GM18507 (cell line): Measurements from ENCODE around the gene HIPK3.

ENCODE experiments used
- DNase-seq: peaks from one replicate; pipeline ENCODE4 v3.0.0; 2011; ENCODE audit warnings: low read depth; ENCODE audit not compliant: insufficient read length; ENCODE audit errors: extremely low spot score
- FAIRE-seq: peaks from 2 replicates; lab custom pipeline; 2011; peaks lifted over from hg19 to GRCh38; lab: Jason Lieb, UNC

HIPK3 gene

DNA sequence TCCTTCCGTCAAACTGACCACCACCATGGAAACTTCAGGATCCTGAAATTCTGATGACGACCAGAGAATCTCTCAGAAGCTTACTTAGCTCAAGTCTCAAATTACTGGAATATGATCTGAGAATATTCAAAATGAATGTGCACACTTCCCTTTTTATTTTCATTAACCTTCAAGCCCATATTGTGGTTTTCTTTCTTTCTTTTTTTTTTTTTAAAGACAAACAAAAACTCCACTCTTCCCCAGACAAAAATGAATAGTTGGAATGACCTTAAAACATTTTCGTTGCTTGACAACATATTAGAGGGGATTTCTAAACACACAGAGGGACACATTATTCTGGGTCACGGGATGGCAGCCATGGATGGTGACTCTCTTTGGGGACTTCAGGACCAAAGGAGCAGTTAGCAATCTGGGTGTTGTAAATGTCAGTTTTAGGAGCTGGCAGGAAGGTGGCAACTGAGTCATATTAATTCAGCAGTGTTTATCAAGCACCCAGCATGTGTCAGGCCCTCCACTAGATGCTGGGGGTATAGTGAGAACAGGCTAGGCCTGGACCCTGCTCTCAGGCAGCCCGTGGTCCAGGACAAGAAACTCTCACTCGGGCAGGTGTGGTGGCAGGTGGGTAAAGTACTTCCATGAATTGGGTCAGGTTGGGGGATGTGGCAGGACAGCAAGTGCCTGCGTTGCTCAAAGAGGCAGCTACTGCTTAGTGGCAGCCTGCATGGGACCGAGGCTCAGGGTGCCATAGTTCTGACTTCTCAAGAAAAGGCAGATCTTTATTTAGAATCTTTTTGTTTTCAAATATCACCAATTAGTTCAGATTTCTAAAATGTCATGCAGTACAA lies 126.1 kb downstream of the HIPK3 start:
- FAIRE-seq, result no peak
- no peak for DNase-seq

DNA sequence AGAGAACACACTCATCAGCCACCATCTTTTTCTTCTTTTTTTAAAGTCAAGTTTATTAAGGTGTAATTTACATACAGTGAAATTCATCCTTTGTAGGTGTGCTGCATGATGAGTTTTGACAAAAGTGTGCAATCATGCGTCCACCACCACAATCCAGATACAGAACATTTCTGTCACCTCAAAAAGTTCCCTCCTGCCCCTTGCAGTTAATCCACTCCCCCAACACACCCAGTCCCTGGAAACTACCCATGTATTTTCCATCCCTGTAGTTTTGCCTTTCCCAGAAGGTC lies 126.7 kb downstream of the HIPK3 start:
- no peak for DNase-seq
- no peak for FAIRE-seq

DNA sequence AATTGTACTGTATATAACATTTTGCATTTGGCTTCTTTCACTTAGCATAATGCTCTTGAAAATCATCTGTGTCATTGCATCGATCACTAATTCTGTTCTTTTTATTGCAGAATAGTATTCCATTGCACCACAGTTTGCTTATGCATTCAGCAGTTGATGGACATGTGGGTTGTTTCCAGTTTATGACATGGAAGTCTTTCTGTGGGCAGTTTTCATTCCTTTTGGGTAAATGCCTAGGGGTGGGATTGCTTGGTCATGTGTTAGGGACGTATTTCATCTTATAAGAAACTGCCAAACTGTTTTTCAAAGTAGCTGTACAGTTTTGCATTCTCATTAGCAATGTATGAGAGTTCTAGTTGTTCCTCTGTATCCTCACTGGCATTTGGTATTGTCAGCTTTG lies 127.0 kb downstream of the HIPK3 start:
- no peak for DNase-seq
- FAIRE-seq, result no peak

DNA sequence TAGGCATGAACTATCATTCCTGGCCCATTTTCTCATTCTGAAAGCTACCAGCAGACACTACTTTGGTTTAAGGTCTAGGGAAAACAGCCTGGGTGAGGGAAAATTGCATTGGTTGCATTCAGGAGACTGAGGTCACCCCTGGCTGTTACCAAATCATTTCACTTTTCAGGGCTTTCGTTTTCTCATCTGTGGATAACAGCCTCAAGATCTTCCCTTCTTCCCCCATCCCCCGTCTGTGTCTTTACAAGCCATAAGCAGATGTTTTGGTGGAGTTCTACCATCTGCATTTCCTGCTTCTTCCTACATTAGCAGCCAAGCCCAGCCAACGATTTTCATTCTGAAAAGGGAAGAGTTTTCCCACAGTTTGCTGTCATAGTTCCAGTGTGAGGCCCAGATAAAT lies 130.4 kb downstream of the HIPK3 start:
- FAIRE-seq (no peak), DNase-seq (no peak)

DNA sequence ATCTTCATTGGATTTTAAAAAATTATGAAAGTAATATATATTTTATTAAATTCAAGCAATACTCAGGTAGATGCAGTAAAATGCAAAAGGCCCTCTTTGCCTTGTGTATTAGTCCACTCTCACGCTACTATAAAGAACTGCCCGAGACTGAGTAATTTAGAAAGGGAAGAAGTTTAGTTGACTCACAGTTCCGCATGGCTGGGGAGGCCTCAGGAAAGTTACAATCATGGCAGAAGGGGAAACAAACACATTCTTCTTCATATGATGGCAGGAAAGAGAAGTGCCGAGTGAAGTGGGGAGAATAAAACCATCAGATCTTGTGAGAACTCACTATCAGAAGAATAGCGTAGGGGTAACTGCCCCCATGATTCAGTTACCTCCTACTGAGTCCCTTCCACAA lies 130.8 kb downstream of the HIPK3 start:
- FAIRE-seq (peak; percentile 70), DNase-seq (no peak)

DNA sequence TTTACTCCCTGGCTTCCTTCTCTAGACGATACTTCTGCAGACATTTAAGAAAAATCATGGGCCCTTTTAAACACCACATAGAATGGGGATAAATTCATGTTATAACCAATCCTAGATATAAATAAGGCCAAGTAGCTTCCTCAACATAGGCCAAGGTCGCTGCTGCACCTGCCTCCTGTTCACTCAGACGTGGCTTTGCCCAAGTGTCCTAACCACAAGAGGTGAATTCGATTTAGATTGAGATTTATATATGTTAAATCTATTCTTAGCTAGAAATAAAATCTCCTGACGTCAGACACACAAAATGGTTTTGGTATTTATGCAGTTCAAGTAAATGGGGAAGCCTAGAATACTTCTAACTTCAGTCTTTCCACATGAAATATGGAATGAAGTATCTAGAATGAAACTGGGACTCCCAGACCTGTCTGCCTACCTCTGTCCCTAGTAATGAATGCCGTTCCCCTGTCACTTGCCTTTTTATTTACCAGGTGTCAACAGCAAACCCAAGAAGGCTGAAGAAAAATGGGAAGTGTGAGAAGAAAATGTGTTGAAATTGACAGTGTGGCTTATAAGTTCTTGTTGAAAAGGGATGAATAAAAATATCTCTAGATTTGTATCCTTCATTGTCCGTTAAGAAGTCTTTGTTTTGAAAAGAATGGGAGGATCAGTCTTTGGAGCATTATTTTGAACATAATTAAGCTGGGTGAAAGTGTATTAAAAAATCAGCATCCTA lies 131.8 kb downstream of the HIPK3 start:
- no peak for DNase-seq
- peak; percentile 29 for FAIRE-seq

DNA sequence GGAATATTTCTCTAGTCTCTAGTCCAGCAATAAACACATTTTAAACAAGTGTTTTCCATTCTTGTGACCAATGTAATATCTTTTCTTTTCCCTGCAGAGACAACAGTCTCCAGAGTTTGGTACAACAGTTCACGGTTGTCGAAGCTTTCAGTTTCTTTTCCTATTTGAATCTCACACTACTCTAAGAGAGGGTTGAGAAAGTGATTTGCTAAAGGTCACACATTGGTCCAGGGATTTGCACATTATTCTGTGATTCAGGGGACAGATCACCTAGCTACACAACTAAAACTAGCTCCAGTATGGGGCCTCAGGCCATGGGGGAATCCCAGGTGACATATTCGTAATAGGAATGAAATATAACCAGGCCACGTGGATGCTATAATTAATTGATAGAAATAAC lies 132.5 kb downstream of the HIPK3 start:
- DNase-seq (peak; percentile 22), FAIRE-seq (peak; percentile 88)

DNA sequence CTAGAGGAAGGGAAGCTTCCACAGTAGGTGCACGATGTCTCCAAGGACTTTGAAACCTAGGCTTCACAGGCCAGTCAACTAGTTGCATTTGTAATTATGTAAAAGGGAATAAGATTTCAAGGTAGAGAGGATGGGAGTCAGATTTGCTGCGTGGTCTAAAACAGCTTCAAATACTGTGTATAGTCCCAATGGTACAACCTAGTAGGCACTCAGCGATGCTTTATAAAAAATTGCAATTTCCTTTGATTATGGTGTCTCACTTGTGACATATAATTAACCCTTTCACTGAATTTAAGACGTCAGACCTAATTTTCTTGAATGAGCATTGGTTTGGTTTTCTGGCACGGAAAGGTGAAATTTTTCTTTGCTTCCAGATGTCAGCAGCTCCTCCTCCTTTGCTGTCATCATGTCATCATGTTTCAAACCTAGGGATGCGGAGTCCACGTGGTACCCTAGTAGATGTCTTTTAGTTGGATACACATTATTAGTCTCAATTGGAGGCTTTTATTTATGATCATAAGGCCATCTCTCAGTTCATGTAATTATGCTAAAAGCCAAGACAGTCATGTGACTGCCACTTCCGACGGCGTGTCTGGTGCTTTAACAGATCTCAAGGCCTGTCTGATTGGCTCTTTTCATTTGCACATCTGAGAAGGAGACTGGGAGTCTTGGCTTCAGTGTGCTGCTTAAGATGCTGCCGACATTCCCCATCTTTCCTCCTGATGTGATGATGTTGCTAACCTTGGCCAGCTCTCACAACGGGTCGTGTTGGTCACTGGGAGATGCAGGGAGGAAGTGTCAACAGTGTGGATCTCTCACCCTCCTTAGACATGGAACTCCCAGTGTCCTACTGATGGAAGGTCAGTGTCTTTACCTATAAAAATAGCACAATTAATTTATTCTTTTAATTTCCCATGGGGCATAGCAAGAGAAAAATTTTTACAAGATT lies 134.0 kb downstream of the HIPK3 start:
- DNase-seq (no peak), FAIRE-seq (no peak)

DNA sequence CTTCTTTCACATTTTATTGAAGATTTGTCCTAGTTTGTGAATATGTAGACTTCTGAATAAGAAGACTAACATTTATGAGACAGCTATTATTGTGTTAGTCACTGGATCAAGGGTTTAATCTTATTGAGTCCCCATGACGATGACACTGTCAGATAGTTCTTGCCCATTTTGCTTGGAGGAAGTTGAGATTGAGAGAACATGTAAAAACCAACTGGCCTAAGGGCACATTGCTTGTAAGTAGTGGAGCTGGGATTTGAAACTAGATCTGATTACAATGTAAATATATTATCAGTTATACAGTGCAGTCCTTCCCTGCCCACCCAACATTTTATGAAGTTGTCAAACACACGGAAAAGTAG lies 134.7 kb downstream of the HIPK3 start:
- FAIRE-seq (no peak), DNase-seq (no peak)

DNA sequence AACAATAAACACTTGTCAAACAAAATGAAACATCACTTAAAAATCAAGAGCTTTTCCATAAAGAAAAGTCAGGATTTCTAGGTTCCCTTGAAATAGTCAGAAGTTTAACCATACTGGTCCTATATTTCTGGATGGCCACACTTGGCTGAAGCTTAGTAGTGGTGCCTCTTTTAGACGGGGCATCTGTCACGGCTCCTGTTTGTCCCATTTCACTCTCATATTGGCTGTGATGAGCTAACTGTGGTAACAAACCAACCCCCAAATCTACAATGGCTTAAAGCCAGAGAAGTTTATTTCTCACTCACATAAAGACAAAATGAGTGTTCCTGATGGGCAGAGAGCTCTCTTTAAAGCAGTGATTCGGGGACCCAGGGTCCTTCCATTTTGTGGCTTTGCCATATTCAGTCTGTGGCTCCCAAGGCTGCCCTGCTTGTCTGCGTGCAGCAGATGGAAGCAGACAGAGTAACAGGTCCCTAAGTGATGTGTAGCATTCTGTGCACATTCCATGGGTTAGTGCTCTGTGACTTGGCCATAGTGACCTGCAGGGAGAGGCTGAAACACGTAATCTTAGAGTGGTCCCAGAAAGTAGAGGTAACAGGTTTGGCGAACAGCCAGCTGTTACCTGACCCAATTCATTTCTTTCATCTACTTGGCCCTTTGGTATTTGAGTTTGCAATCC lies 137.4 kb downstream of the HIPK3 start:
- FAIRE-seq (no peak), DNase-seq (no peak)

DNA sequence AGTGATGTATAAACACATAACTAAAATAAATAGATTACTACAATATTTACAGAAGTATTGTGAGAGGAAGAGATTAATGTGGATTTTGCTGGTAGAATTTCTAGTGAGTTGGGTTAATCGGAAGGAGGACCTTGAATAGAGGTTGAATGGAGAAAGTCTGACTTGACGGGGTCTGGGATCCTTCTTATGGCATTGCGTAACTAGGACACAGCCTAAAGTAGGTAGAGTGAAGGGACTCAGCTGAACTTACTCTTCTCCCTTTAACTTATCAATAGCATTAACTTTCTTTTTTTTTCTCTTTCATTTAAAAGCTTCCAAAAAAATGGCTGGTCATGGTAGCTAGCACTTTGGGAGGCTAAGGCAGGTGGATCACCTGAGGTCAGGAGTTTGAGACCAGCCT lies 139.2 kb downstream of the HIPK3 start:
- no peak for DNase-seq
- FAIRE-seq, result no peak

DNA sequence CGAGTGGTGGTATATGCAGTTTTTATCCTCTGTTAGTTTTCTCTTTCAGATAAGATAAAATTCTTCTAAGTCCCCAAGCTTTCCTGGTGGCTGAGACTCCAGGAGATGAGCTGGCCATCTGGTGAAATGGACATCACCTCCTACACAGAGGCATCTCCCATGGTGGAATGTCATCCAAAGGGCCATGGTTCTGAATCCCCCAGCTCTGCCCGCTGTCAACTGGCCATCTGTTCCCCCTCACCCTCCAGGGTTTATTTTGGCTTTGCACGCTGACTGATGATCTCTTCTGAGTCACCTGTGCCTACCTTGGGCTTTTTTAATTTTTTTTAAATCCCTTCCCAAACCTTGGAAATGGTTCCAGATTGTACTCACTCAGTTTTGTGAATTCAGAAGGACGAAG lies 142.2 kb downstream of the HIPK3 start:
- DNase-seq (no peak), FAIRE-seq (no peak)

DNA sequence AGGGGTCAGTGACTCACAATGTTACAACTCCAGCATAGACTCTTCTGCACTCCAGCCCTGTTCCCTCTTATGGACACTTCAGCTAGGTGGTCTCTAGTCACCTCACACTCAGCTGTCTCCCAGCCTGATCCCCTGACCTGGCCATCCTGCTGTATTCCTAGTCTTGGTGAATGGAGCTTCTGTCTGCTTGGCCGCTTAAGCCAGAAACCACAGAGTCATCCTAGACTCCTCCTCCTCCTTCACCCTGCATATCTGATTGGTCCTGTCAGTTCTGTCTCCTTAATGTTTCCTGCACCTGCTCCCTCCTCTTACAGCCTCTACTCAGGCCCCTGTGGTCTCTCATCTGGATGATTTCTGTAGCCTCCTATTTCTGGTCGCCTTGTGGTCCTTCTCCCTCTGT lies 144.9 kb downstream of the HIPK3 start:
- FAIRE-seq, result no peak
- DNase-seq, result no peak

DNA sequence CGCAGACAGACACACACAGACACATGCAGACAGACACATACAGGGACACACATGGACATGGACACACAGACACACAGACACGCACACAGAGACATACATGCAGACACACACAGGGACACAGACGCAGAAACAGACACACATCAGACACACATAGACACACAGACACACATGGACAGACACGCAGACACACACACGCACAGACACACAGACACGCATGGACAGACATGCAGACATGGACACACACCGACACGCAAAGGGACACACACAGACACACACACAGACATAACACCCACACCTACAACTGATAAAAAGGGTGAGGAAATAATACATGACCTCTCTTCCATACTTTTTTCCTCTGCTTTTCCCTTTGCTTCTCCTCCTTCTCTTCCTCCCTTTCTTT lies 146.2 kb downstream of the HIPK3 start:
- no peak for FAIRE-seq
- no peak for DNase-seq

DNA sequence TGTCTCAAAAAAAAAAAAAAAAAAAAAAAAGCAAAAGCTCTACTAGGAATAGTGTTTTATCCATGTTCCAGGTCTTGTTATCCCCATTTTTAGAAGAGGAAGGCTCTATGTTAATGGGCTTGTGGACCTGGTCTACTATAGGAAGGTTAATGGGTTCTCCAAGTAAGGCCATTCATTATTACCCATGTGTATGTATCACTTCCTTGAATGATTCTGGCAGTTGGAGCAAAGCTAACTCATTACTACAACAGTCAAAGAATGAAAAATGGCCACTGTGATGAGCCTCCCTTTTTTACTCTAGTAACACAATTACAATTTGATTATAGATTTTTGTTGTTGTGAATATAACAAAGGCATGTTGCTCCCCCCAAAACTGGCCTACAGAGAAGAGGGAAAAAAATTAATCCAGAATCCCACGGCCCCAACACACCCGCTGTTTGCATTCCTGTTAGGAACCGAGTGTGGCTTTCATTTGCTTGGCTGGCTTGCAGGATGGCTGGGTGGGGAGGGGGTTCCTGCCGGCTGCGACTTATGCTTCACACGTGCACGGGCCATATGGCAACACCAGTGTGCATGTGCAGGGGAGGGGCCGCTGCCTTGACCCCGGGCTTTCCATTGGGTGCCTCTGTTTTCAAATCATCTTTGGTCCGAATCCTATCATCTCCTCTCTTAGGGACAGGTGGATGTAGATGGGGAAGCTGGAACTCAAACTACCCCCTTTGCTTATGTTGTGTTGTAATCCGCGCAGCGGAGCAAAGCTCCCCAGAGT lies 148.8 kb downstream of the HIPK3 start:
- DNase-seq (no peak), FAIRE-seq (no peak)
